Measurements from ENCODE around the gene GANAB. TPM values are rescaled to one million over a fixed set of nuclear protein-coding genes. Genes with fewer than 3 reads are reported as not detected.

GANAB gene
- total RNA-seq (2022; extraction: Qiagen RNA extraction; ENCODE audit: low read depth) = 200 to 293 TPM (median 267 TPM) in 5 replicates

GRCh38 chr11:62645946-62646824 is at the start of gene GANAB:
Gene GANAB (minus strand): TSS chr11:62646613. CDS start chr11:62646599, 14 bp downstream.

GRCh38 chr11:62689421-62690183 is 43.2 kb upstream of the GANAB start, which contains the start of gene LRRN4CL:
Gene LRRN4CL (minus strand): TSS chr11:62689530. CDS start chr11:62688508, 1,022 bp downstream.

GRCh38 chr11:62678770-62679696 is 32.6 kb upstream of the GANAB start, which contains the start of gene UBXN1:
Gene UBXN1 (minus strand): TSS chr11:62679073. CDS start chr11:62678923, 150 bp downstream.

GRCh38 chr11:62671608-62672389 is 25.4 kb upstream of the GANAB start, which contains the start of the genes LBHD1 and UQCC3:
Gene LBHD1 (minus strand): TSS chr11:62672267. CDS start chr11:62670031, 2,236 bp downstream.
Gene UQCC3 (plus strand): TSS chr11:62671673. CDS start chr11:62671746, 73 bp downstream.

GRCh38 chr11:62665075-62665598 is 18.7 kb upstream of the GANAB start, which contains the start of the genes C11orf98 and CSKMT:
Gene C11orf98 (minus strand): TSS chr11:62665210. CDS start chr11:62665169, 41 bp downstream.
Gene CSKMT (plus strand): TSS chr11:62665312. CDS start chr11:62665880, 568 bp downstream.

GRCh38 chr11:62621567-62622470 is 24.6 kb downstream of the GANAB start, which contains the start of gene B3GAT3:
Gene B3GAT3 (minus strand): TSS chr11:62621986. CDS start chr11:62621947, 39 bp downstream.

GRCh38 chr11:62612366-62613290 is 33.8 kb downstream of the GANAB start, which contains the start of the genes EML3 and ROM1:
Gene EML3 (minus strand): TSS chr11:62612775. CDS start chr11:62612457, 318 bp downstream.
Gene ROM1 (plus strand): TSS chr11:62613257. CDS start chr11:62613282, 25 bp downstream.

GRCh38 chr11:62601372-62602140 is 44.9 kb downstream of the GANAB start, which contains the start of gene MTA2:
Gene MTA2 (minus strand): TSS chr11:62601865. CDS start chr11:62601450, 415 bp downstream.

GRCh38 chr11:62591448-62592145 is 54.8 kb downstream of the GANAB start, which contains the start of gene TUT1:
Gene TUT1 (minus strand): TSS chr11:62591523. CDS start chr11:62591485, 38 bp downstream.

Other genes starting within 250 kb of the GANAB start
- not detected in 5 replicates for gene SCGB1A1, start 227.6 kb downstream of the GANAB start, total RNA-seq (2022; extraction: Qiagen RNA extraction; ENCODE audit: low read depth)
- 237 to 338 TPM (median 298 TPM) in 5 replicates for gene AHNAK, start 99.8 kb downstream of the GANAB start, total RNA-seq (2022; extraction: Qiagen RNA extraction; ENCODE audit: low read depth)
- gene EEF1G, start 72.7 kb downstream of the GANAB start, total RNA-seq (2022; extraction: Qiagen RNA extraction; ENCODE audit: low read depth) = 1,887 to 2,053 TPM (median 2,011 TPM) in 5 replicates
- 7.8 to 17.7 TPM (median 15.1 TPM) in 5 replicates for gene TUT1, start 55.1 kb downstream of the GANAB start, total RNA-seq (2022; extraction: Qiagen RNA extraction; ENCODE audit: low read depth)
- 77.4 to 91.6 TPM (median 86.2 TPM) in 5 replicates for gene MTA2, start 44.7 kb downstream of the GANAB start, total RNA-seq (2022; extraction: Qiagen RNA extraction; ENCODE audit: low read depth)
- 13.5 to 30.1 TPM (median 26.2 TPM) in 5 replicates for gene EML3, start 33.8 kb downstream of the GANAB start, total RNA-seq (2022; extraction: Qiagen RNA extraction; ENCODE audit: low read depth)
- 3.5 to 4.8 TPM (median 4.4 TPM) in 5 replicates for gene ROM1, start 33.4 kb downstream of the GANAB start, total RNA-seq (2022; extraction: Qiagen RNA extraction; ENCODE audit: low read depth)
- 30.1 to 56.7 TPM (median 52.1 TPM) in 5 replicates for gene B3GAT3, start 24.6 kb downstream of the GANAB start, total RNA-seq (2022; extraction: Qiagen RNA extraction; ENCODE audit: low read depth)
- 12.9 to 22.4 TPM (median 21.3 TPM) in 5 replicates for gene INTS5, start 6.7 kb upstream of the GANAB start, total RNA-seq (2022; extraction: Qiagen RNA extraction; ENCODE audit: low read depth)
- gene C11orf98, start 18.6 kb upstream of the GANAB start, total RNA-seq (2022; extraction: Qiagen RNA extraction; ENCODE audit: low read depth) = 124 to 164 TPM (median 134 TPM) in 5 replicates
- gene CSKMT, start 18.7 kb upstream of the GANAB start, total RNA-seq (2022; extraction: Qiagen RNA extraction; ENCODE audit: low read depth) = 5.8 to 16.2 TPM (median 12.6 TPM) in 5 replicates
- gene UQCC3, start 25.1 kb upstream of the GANAB start, total RNA-seq (2022; extraction: Qiagen RNA extraction; ENCODE audit: low read depth) = 25.4 to 39.4 TPM (median 34.5 TPM) in 5 replicates
- gene LBHD1, start 25.7 kb upstream of the GANAB start, total RNA-seq (2022; extraction: Qiagen RNA extraction; ENCODE audit: low read depth) = 4.8 to 5.3 TPM (median 5.0 TPM) in 5 replicates
- gene UBXN1, start 32.5 kb upstream of the GANAB start, total RNA-seq (2022; extraction: Qiagen RNA extraction; ENCODE audit: low read depth) = 89.4 to 131 TPM (median 123 TPM) in 5 replicates
- gene LRRN4CL, start 42.9 kb upstream of the GANAB start, total RNA-seq (2022; extraction: Qiagen RNA extraction; ENCODE audit: low read depth) = 0.09 to 0.25 TPM (median 0.14 TPM) in 3 of 5 replicates, not detected in the others
- gene BSCL2, start 60.8 kb upstream of the GANAB start, total RNA-seq (2022; extraction: Qiagen RNA extraction; ENCODE audit: low read depth) = 49.0 to 86.5 TPM (median 71.5 TPM) in 5 replicates
- gene GNG3, start 61.1 kb upstream of the GANAB start, total RNA-seq (2022; extraction: Qiagen RNA extraction; ENCODE audit: low read depth) = not detected in 5 replicates
- gene HNRNPUL2, start 80.8 kb upstream of the GANAB start, total RNA-seq (2022; extraction: Qiagen RNA extraction; ENCODE audit: low read depth) = 40.2 to 45.6 TPM (median 42.8 TPM) in 5 replicates
- 30.4 to 34.7 TPM (median 33.1 TPM) in 5 replicates for gene TTC9C, start 81.9 kb upstream of the GANAB start, total RNA-seq (2022; extraction: Qiagen RNA extraction; ENCODE audit: low read depth)
- 1.1 to 1.8 TPM (median 1.6 TPM) in 5 replicates for gene ZBTB3, start 107.5 kb upstream of the GANAB start, total RNA-seq (2022; extraction: Qiagen RNA extraction; ENCODE audit: low read depth)
- 170 to 201 TPM (median 175 TPM) in 5 replicates for gene POLR2G, start 115.0 kb upstream of the GANAB start, total RNA-seq (2022; extraction: Qiagen RNA extraction; ENCODE audit: low read depth)
- gene TAF6L, start 124.8 kb upstream of the GANAB start, total RNA-seq (2022; extraction: Qiagen RNA extraction; ENCODE audit: low read depth) = 11.3 to 18.0 TPM (median 15.4 TPM) in 5 replicates
- gene TMEM179B, start 140.8 kb upstream of the GANAB start, total RNA-seq (2022; extraction: Qiagen RNA extraction; ENCODE audit: low read depth) = 53.3 to 97.0 TPM (median 86.6 TPM) in 5 replicates
- 16.2 to 32.5 TPM (median 26.9 TPM) in 5 replicates for gene TMEM223, start 145.4 kb upstream of the GANAB start, total RNA-seq (2022; extraction: Qiagen RNA extraction; ENCODE audit: low read depth)
- gene NXF1, start 158.8 kb upstream of the GANAB start, total RNA-seq (2022; extraction: Qiagen RNA extraction; ENCODE audit: low read depth) = 39.8 to 58.2 TPM (median 53.4 TPM) in 5 replicates
- 19.1 to 25.0 TPM (median 24.7 TPM) in 5 replicates for gene STX5, start 185.4 kb upstream of the GANAB start, total RNA-seq (2022; extraction: Qiagen RNA extraction; ENCODE audit: low read depth)
- gene TEX54, start 186.2 kb upstream of the GANAB start, total RNA-seq (2022; extraction: Qiagen RNA extraction; ENCODE audit: low read depth) = not detected in 5 replicates
- 61.5 to 84.6 TPM (median 81.8 TPM) in 5 replicates for gene WDR74, start 193.0 kb upstream of the GANAB start, total RNA-seq (2022; extraction: Qiagen RNA extraction; ENCODE audit: low read depth)
- gene SLC3A2, start 234.3 kb upstream of the GANAB start, total RNA-seq (2022; extraction: Qiagen RNA extraction; ENCODE audit: low read depth) = 846 to 1,034 TPM (median 998 TPM) in 5 replicates